Measurements from ENCODE around the gene ERC2.

Gene ERC2

GRCh38 chr3:55726501-55726775 lies 741.8 kb downstream of the ERC2 start:
- H2AFZ ChIP-seq (ENCODE audit: low read length): no peak overlapping the region
- H3K4me1 ChIP-seq (ENCODE audit: insufficient read depth, low read length, poor library complexity, severe bottlenecking): peaks cover 7% of the 10 kb centered on the region
- H3K4me3 ChIP-seq (ENCODE audit: low read length, poor library complexity, severe bottlenecking): no peak overlapping the region
- no peaks in the 10 kb centered on the region for H3K27me3 ChIP-seq (ENCODE audit: insufficient read depth, low read length, poor library complexity, severe bottlenecking)
- H3K79me2 ChIP-seq (ENCODE audit: insufficient read depth, low read length): no peaks in the 10 kb centered on the region
- no peak for TF ChIP-seq CTCF (conservative IDR thresholded peaks at IDR 0.05; ENCODE audit: low read length)
- no peak for TF ChIP-seq EZH2phosphoT487 (IDR thresholded peaks at IDR 0.05; ENCODE audit: borderline replicate concordance)
- no peaks in the 10 kb centered on the region for H3F3A ChIP-seq (ENCODE audit: low read depth)
- no peaks in the 10 kb centered on the region for H3K9me2 ChIP-seq (replicated peaks; ENCODE audit: low read depth, low read length)
- H4K20me1 ChIP-seq (ENCODE audit: insufficient read depth, low read length, poor library complexity, severe bottlenecking): no peaks in the 10 kb centered on the region
- no peaks in the 10 kb centered on the region for H3K9me3 ChIP-seq (ENCODE audit: insufficient read depth, low read depth, low read length)
- no peak overlapping the region for H3K9ac ChIP-seq (ENCODE audit: low read depth, low read length, poor library complexity, severe bottlenecking)
- H3K36me3 ChIP-seq (ENCODE audit: insufficient read depth, low read length): no peaks in the 10 kb centered on the region
- no peak overlapping the region for H3K4me2 ChIP-seq (ENCODE audit: low read depth, low read length, poor library complexity, severe bottlenecking)

GRCh38 chr3:55725681-55726500 lies 742.4 kb downstream of the ERC2 start:
- Histone ChIP-seq H3K4me1 (ENCODE audit: insufficient read depth, low read length, poor library complexity, severe bottlenecking) (peaks cover 7% of the 10 kb centered on the region), H3K4me3 (ENCODE audit: low read length, poor library complexity, severe bottlenecking) (no peak overlapping the region), H2AFZ (ENCODE audit: low read length) (no peak overlapping the region), H3K27me3 (ENCODE audit: insufficient read depth, low read length, poor library complexity, severe bottlenecking) (no peaks in the 10 kb centered on the region), H3K79me2 (ENCODE audit: insufficient read depth, low read length) (no peaks in the 10 kb centered on the region), H4K20me1 (ENCODE audit: insufficient read depth, low read length, poor library complexity, severe bottlenecking) (no peaks in the 10 kb centered on the region), H3K4me2 (ENCODE audit: low read depth, low read length, poor library complexity, severe bottlenecking) (no peak overlapping the region), H3K9ac (ENCODE audit: low read depth, low read length, poor library complexity, severe bottlenecking) (no peak overlapping the region), H3K36me3 (ENCODE audit: insufficient read depth, low read length) (no peaks in the 10 kb centered on the region), H3K9me3 (ENCODE audit: insufficient read depth, low read depth, low read length) (no peaks in the 10 kb centered on the region), H3F3A (ENCODE audit: low read depth) (no peaks in the 10 kb centered on the region), H3K9me2 (replicated peaks; ENCODE audit: low read depth, low read length) (no peaks in the 10 kb centered on the region)
- TF ChIP-seq CTCF (conservative IDR thresholded peaks at IDR 0.05; ENCODE audit: low read length) (no peak), EZH2phosphoT487 (IDR thresholded peaks at IDR 0.05; ENCODE audit: borderline replicate concordance) (no peak)

GRCh38 chr3:55724821-55725220 lies 743.4 kb downstream of the ERC2 start:
- Histone ChIP-seq H3K36me3 (ENCODE audit: insufficient read depth, low read length) (no peaks in the 10 kb centered on the region), H3K9me2 (replicated peaks; ENCODE audit: low read depth, low read length) (no peaks in the 10 kb centered on the region), H3K27me3 (ENCODE audit: insufficient read depth, low read length, poor library complexity, severe bottlenecking) (no peaks in the 10 kb centered on the region), H3K9me3 (ENCODE audit: insufficient read depth, low read depth, low read length) (no peaks in the 10 kb centered on the region), H3K4me3 (ENCODE audit: low read length, poor library complexity, severe bottlenecking) (no peak overlapping the region), H3K4me1 (ENCODE audit: insufficient read depth, low read length, poor library complexity, severe bottlenecking) (peaks cover 7% of the 10 kb centered on the region), H3K79me2 (ENCODE audit: insufficient read depth, low read length) (no peaks in the 10 kb centered on the region), H4K20me1 (ENCODE audit: insufficient read depth, low read length, poor library complexity, severe bottlenecking) (no peaks in the 10 kb centered on the region), H3K4me2 (ENCODE audit: low read depth, low read length, poor library complexity, severe bottlenecking) (no peak overlapping the region), H3K9ac (ENCODE audit: low read depth, low read length, poor library complexity, severe bottlenecking) (no peak overlapping the region), H2AFZ (ENCODE audit: low read length) (no peak overlapping the region), H3F3A (ENCODE audit: low read depth) (no peaks in the 10 kb centered on the region)
- TF ChIP-seq CTCF (conservative IDR thresholded peaks at IDR 0.05; ENCODE audit: low read length) (no peak), EZH2phosphoT487 (IDR thresholded peaks at IDR 0.05; ENCODE audit: borderline replicate concordance) (no peak)
